Hematopoietic multipotent progenitor cell treated with erythropoietin and hydrocortisone succinate and interleukin-3 and kit ligand, for 15 days (in vitro differentiated cells): ENCODE data around the gene PRSS23.

Source experiments
- DNase-seq: peaks from one replicate; pipeline ENCODE4 v3.0.0-alpha.2; 2015; ENCODE audit warnings: low spot score

The PRSS23 gene

GRCh38 chr11:86790867-86791849 is 9.2 kb upstream of the PRSS23 start:
- DNase-seq = no peak

GRCh38 chr11:86792150-86792549 is 8.2 kb upstream of the PRSS23 start:
- DNase-seq = no peak

DNA sequence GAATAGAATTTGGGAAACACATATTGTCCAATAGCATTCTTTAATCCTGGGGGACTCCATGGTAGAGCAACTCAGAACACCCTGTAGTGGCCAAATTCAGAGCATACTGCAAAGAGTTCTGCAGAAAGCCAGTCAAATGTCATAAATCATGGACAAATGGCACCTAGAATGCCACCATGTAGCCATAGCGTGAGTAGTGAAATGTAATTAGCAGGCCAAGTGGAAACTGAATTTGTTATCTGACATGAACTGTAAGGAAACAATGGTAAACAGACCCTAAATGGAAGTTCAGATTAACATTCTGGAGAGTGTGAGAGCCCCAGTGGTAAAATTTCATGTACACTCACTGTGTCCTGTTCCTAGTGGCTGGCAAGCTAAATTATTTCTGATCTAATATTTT is 7.0 kb upstream of the PRSS23 start:
- no peak for DNase-seq

DNA sequence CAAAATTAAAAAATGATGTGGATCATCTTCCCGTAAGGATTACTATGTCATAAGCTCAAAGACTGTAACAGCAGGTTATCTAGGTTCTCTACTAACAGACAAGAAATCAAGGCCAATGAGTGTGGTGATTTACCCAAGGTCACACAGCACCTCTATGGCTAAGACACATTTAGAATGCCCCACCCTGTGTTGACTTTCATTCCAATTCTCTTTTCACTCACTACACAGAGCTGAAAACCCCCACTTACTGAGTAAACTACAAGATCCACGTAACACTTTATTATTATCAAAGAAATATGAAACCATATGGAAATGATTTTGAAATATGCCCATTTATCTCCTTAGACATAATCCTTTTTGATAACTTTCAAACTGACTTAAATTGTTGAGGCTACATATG is 4.8 kb upstream of the PRSS23 start:
- no peak for DNase-seq

DNA sequence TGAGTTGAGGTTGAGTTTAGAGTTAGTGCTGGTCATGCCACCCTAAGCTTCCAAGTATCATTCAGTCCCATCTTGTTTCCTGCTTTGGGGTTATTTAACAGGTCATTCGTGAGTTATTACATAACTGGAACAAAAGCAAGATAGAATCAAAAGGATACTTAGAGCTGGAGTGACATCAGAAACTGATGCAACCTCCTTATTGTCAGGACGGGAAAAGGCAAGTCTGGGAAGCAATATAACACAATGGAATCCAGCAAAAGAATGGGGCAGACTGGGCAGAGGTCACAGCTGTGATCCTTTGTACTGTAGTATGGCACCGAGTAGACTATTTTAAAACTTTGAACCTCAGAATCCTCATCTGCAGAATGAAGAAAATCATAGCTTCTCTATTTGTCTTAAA is 4.4 kb upstream of the PRSS23 start:
- no peak for DNase-seq

DNA sequence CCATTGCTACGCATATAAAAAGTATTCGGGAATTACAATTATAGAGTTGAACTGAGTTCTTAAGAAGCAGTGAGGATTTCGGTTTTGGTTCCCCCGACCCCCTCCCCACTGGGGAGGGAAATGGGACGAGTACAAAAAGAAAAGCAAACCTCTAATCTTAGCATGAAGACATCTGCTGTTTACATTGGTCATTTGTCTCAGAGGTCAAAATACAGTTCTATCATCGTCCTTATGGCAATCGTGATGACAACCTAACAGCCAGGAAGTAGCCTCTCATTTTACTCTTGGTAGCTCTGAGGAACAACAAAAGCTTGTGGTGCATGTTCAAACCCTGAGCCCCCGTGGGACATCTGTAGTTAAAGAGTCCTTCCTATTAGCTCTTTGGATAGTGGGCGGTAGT is 3.2 kb upstream of the PRSS23 start:
- DNase-seq = no peak

DNA sequence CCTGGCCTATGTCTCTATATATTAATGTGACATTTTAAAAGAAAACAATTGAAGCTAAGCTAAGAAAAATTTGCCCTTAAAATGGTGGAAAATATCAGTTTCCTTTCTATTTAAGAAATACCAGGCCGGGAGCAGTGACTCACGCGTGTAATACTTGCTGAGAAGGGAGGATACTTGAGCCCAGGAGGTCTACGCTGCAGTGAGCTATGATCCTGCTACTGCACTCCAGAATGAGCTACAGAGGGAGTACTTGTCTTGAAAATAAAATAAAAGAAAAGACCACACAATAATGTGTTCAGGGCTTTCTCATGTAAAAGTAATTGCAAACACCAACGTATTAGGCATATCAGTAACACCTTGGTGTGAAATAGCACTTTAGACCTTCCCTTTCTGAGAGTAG is 1.4 kb upstream of the PRSS23 start:
- no peak for DNase-seq

DNA sequence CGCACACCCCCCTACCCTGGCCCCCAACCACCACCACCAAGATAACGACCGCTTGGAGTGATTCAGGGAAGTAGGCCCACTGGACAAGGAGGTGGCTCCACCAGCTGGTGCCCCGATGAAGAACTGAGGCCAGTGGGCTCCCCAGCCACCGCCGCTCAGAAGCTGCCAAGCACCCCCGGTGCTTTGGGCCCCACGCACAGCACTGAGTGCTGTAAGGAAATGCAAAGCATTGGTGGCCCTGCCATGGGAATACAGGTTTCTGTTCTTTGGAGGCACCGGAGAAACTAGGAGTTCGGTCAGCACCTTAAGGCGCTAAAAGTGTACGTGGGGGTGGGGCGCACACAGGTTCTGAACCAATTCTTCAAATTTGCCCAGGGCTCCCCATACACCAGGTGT is 664 bp upstream of the PRSS23 start:
- no peak for DNase-seq

GRCh38 chr11:86800960-86801272 is 574 bp downstream of the PRSS23 start:
- DNase-seq = no peak

- no peak for DNase-seq
These were observed 1.0 kb downstream of the PRSS23 start for GRCh38 chr11:86801364-86801763.

GRCh38 chr11:86802146-86802545 is 1.8 kb downstream of the PRSS23 start:
- DNase-seq = no peak

DNA sequence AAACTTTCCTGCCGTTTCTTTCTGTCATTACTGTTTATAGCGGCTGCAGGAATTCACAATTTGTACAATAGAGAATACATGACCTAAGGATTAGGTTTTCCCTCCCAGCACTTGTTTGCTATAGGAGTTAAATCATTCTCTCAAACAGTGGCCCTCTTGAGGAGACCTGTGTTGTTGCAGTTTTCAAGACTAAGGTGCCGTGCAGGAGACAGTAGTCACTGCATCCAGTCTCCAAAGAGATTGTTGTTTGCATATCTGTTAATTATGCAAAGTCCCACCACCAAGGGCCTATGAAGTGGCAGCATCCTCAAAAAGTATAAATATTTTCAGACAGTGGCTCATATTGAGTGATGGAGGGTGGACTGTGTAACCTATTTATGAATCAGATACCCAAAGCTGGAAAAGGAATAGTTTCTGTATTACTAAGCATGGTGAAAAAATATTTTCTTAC is 2.3 kb downstream of the PRSS23 start:
- DNase-seq = no peak

- no peak for DNase-seq
These were observed 3.0 kb downstream of the PRSS23 start for GRCh38 chr11:86803136-86804045.

DNA sequence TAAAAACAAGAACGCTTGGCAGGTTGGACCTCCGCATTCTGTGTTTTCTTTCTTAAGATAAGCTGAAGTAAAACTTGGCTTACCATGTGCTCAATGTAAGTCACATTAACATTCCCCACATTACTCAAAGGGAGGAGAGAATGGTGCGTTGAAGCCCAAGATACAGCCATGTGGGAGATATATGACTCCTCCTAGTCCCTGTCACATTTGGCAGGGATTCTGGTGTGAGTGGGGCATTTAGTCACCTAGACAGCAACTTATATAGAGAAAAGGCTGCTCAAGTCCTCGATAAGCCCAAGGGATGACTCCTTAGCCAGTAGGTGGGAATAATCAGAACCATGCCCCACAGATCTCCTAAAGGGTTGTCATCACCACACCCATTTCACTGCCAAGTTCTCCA is 4.6 kb downstream of the PRSS23 start:
- no peak for DNase-seq

- no peak for DNase-seq
These were observed 5.5 kb downstream of the PRSS23 start for GRCh38 chr11:86805873-86806310.

GRCh38 chr11:86806903-86807302 is 6.6 kb downstream of the PRSS23 start:
- DNase-seq = no peak

GRCh38 chr11:86807360-86807759 is 7.0 kb downstream of the PRSS23 start:
- no peak for DNase-seq

GRCh38 chr11:86809561-86809960 is 9.2 kb downstream of the PRSS23 start:
- DNase-seq = no peak

- no peak for DNase-seq
These were observed 9.9 kb downstream of the PRSS23 start for GRCh38 chr11:86810288-86810687.

- DNase-seq = no peak
These were observed 11.4 kb downstream of the PRSS23 start for GRCh38 chr11:86811637-86812321.

GRCh38 chr11:86812322-86812670 is 12.0 kb downstream of the PRSS23 start:
- no peak for DNase-seq

- DNase-seq = no peak
These were observed 12.6 kb downstream of the PRSS23 start for GRCh38 chr11:86812981-86813380.
